GM23338 (cell line): ENCODE measurements around the gene CALCR. TPM values are rescaled to one million over a fixed set of nuclear protein-coding genes. Genes with fewer than 3 reads are reported as not detected.

Experiments used
- ATAC-seq: fragments of 200-7000 bp; cut with Tn5 transposase; 3 replicates; pipeline ENCODE4 v1.9.1; 2020
- DNase-seq: peaks from one replicate; pipeline ENCODE4 v3.0.0-alpha.2; 2015; ENCODE audit warnings: low spot score
- H2AFZ ChIP-seq: fragments of 200-600 bp; sonication (generic); 2 replicates; pipeline ENCODE4 v1.8.0; 2016; ENCODE audit warnings: antibody characterized with exemption, mild to moderate bottlenecking, moderate library complexity
- H3F3A ChIP-seq: fragments of 200-600 bp; sonication (generic); replicated peaks from 2 replicates; pipeline ENCODE4 v1.8.0; 2017; ENCODE audit warnings: antibody characterized with exemption, mixed run types, low read depth
- H3K27ac ChIP-seq: fragments of 200-600 bp; sonication (generic); 2 replicates; pipeline ENCODE4 v1.6.1; 2016; ENCODE audit warnings: low read depth
- H3K27me3 ChIP-seq: fragments of 200-600 bp; sonication (generic); 2 replicates; pipeline ENCODE4 v1.8.0; 2016; ENCODE audit warnings: mild to moderate bottlenecking, mixed run types, moderate library complexity; ENCODE audit not compliant: insufficient read depth
- H3K36me3 ChIP-seq: fragments of 200-600 bp; sonication (generic); 2 replicates; pipeline ENCODE4 v1.8.0; 2016; ENCODE audit warnings: mild to moderate bottlenecking; ENCODE audit not compliant: insufficient read depth
- H3K4me1 ChIP-seq: fragments of 200-600 bp; sonication (generic); 2 replicates; pipeline ENCODE4 v1.8.0; 2016; ENCODE audit warnings: mild to moderate bottlenecking, moderate library complexity; ENCODE audit not compliant: insufficient read depth
- H3K4me2 ChIP-seq: fragments of 200-600 bp; sonication (generic); 2 replicates; pipeline ENCODE4 v1.7.1; 2017; ENCODE audit warnings: mixed run types
- H3K4me3 ChIP-seq: fragments of 200-600 bp; sonication (generic); 2 replicates; pipeline ENCODE4 v1.6.1; 2016; ENCODE audit warnings: mixed run types
- H3K79me2 ChIP-seq: fragments of 200-600 bp; sonication (generic); replicated peaks from 2 replicates; pipeline ENCODE4 v1.8.0; 2017; ENCODE audit warnings: mild to moderate bottlenecking; ENCODE audit not compliant: insufficient read depth
- H3K9me2 ChIP-seq: fragments of 200-600 bp; sonication (generic); 2 replicates; pipeline ENCODE4 v1.8.0; 2017; ENCODE audit not compliant: insufficient read depth
- H4K20me1 ChIP-seq: fragments of 200-600 bp; sonication (generic); replicated peaks from 2 replicates; pipeline ENCODE4 v1.8.0; 2017; ENCODE audit warnings: mild to moderate bottlenecking; ENCODE audit not compliant: insufficient read depth
- H3K27ac Mint-ChIP-seq: 2 replicates; pipeline ENCODE4 v1.8.0; 2020; ENCODE audit warnings: inconsistent platforms, mild to moderate bottlenecking, moderate library complexity, mixed read lengths
- H3K27me3 Mint-ChIP-seq: 3 replicates; pipeline ENCODE4 v1.8.0; 2022; ENCODE audit warnings: low read depth, mild to moderate bottlenecking, moderate library complexity, mixed read lengths, inconsistent platforms; ENCODE audit not compliant: insufficient read depth, poor library complexity
- H3K36me3 Mint-ChIP-seq: 3 replicates; pipeline ENCODE4 v1.8.0; 2021; ENCODE audit warnings: low read depth, mild to moderate bottlenecking, inconsistent platforms, moderate library complexity, mixed read lengths
- H3K4me1 Mint-ChIP-seq: 3 replicates; pipeline ENCODE4 v1.8.0; 2020; ENCODE audit warnings: mild to moderate bottlenecking, inconsistent platforms, mixed read lengths
- H3K4me3 Mint-ChIP-seq: 3 replicates; pipeline ENCODE4 v1.8.0; 2021; ENCODE audit warnings: moderate library complexity, mild to moderate bottlenecking, inconsistent platforms, mixed read lengths
- H3K9me3 Mint-ChIP-seq: 3 replicates; pipeline ENCODE4 v1.8.0; 2020; ENCODE audit warnings: moderate library complexity, mild to moderate bottlenecking, inconsistent platforms, mixed read lengths
- CREB1 ChIP-seq: fragments of 250-450 bp; sonication (Bioruptor Pico); IDR thresholded peaks from 2 replicates; pipeline ENCODE4 v1.5.0; 2020; ENCODE audit warnings: low read depth, mild to moderate bottlenecking, moderate library complexity
- EZH2 ChIP-seq: fragments of 200-600 bp; sonication (generic); IDR thresholded peaks from one replicate; pipeline ENCODE4 v1.8.0; 2017; ENCODE audit warnings: antibody characterized with exemption, mild to moderate bottlenecking, low read depth; ENCODE audit not compliant: unreplicated experiment
- EZH2phosphoT487 ChIP-seq: fragments of 200-600 bp; sonication (generic); IDR thresholded peaks from one replicate; pipeline ENCODE4 v1.8.1; 2018; ENCODE audit warnings: antibody characterized with exemption; ENCODE audit not compliant: unreplicated experiment
- JUNB ChIP-seq: IDR thresholded peaks from one replicate; pipeline ENCODE4 v1.6.1; 2016; ENCODE audit warnings: antibody characterized with exemption; ENCODE audit not compliant: unreplicated experiment
- NANOG ChIP-seq: IDR thresholded peaks from 2 replicates; pipeline ENCODE4 v1.6.1; 2016; ENCODE audit warnings: antibody characterized with exemption, borderline replicate concordance
- POLR2AphosphoS5 ChIP-seq: IDR thresholded peaks from 2 replicates; pipeline ENCODE4 v1.6.1; 2016; ENCODE audit warnings: antibody characterized with exemption, low read depth
- STAT1 ChIP-seq: IDR thresholded peaks from one replicate; pipeline ENCODE4 v1.6.1; 2016; ENCODE audit warnings: antibody characterized with exemption; ENCODE audit not compliant: unreplicated experiment
- ZNF114 ChIP-seq: fragments of 250-450 bp; sonication (Bioruptor Pico); IDR thresholded peaks from 2 replicates; pipeline ENCODE4 v1.5.0; 2020; ENCODE audit warnings: mild to moderate bottlenecking, moderate library complexity
- ZNF331 ChIP-seq: fragments of 250-450 bp; sonication (Bioruptor Pico); IDR thresholded peaks from 2 replicates; pipeline ENCODE4 v1.5.0; 2020; ENCODE audit warnings: low read depth, mild to moderate bottlenecking, moderate library complexity
- ZNF462 ChIP-seq: fragments of 250-450 bp; sonication (Bioruptor Pico); IDR thresholded peaks from 2 replicates; pipeline ENCODE4 v1.5.0; 2020; ENCODE audit warnings: mild to moderate bottlenecking, moderate library complexity
- polyA plus RNA-seq: library from polyadenylated mRNA; unstranded; fragments of >200 nt; fragmentation: Nextera tagmentation; extraction: Ambion mirVana; gene quantifications from 2 replicates; pipeline ENCODE4 v1.2.1, GENCODE V29; 2016
- total RNA-seq: library from RNA; depleted of rRNA; stranded (reverse); fragments of >200 nt; shearing (Covaris generic); gene quantifications from 2 replicates; pipeline ENCODE4 v1.2.3, GENCODE V29; 2014
- TF ChIP-seq, protein P1 (sequence below): IDR thresholded peaks from one replicate; pipeline ENCODE4 v1.6.1; 2018; ENCODE audit warnings: antibody characterized with exemption; ENCODE audit not compliant: unreplicated experiment
- TF ChIP-seq, protein P2 (sequence below): IDR thresholded peaks from 2 replicates; pipeline ENCODE4 v1.6.1; 2016; ENCODE audit warnings: antibody characterized with exemption
- TF ChIP-seq, protein P3 (sequence below), 2 experiments: fragments of 200-600 bp in 1 of 2; sonication (generic) in 1 of 2; conservative IDR thresholded peaks; 2 replicates each; pipeline versions ENCODE4 v1.5.1 to v1.6.1; 2016 to 2017; ENCODE audit warnings: antibody characterized with exemption in 2 of 2, low read depth in 2 of 2, mild to moderate bottlenecking in 2 of 2, moderate library complexity in 1 of 2

Gene CALCR
- total and polyA plus RNA-seq, 2 experiments from 2014 or later, result 0.32 to 1.6 TPM

- Mint-ChIP-seq H3K9me3 (no peaks in the 10 kb centered on the region), H3K27ac (no peak overlapping the region), H3K4me3 (no peak overlapping the region), H3K27me3 (peaks cover 3% of the 10 kb centered on the region), H3K36me3 (no peaks in the 10 kb centered on the region), H3K4me1 (peaks cover 6% of the 10 kb centered on the region; the same call in 2 of the 3 replicates)
- no peak overlapping the region for H3K27ac ChIP-seq
- no peaks in the 10 kb centered on the region for H3F3A ChIP-seq
- no peaks in the 10 kb centered on the region for H4K20me1 ChIP-seq
- H3K9me2 ChIP-seq, result no peaks in the 10 kb centered on the region
- DNase-seq (no peak), ATAC-seq (no peak)
- no peaks in the 10 kb centered on the region for H3K27me3 ChIP-seq
- H3K36me3 ChIP-seq, result no peaks in the 10 kb centered on the region
- H3K79me2 ChIP-seq, result no peaks in the 10 kb centered on the region
- H3K4me2 ChIP-seq, result no peak overlapping the region
- H2AFZ ChIP-seq, result no peak overlapping the region
- no peak overlapping the region for H3K4me3 ChIP-seq
- TF ChIP-seq EZH2 (no peak), POLR2AphosphoS5 (no peak), CREB1 (no peak), ZNF462 (CRISPR knock-in tag) (no peak), STAT1 (no peak), EZH2phosphoT487 (no peak), ZNF114 (CRISPR knock-in tag) (no peak), JUNB (no peak), NANOG (no peak), ZNF331 (CRISPR knock-in tag) (no peak)
- TF ChIP-seq, protein P1, sequence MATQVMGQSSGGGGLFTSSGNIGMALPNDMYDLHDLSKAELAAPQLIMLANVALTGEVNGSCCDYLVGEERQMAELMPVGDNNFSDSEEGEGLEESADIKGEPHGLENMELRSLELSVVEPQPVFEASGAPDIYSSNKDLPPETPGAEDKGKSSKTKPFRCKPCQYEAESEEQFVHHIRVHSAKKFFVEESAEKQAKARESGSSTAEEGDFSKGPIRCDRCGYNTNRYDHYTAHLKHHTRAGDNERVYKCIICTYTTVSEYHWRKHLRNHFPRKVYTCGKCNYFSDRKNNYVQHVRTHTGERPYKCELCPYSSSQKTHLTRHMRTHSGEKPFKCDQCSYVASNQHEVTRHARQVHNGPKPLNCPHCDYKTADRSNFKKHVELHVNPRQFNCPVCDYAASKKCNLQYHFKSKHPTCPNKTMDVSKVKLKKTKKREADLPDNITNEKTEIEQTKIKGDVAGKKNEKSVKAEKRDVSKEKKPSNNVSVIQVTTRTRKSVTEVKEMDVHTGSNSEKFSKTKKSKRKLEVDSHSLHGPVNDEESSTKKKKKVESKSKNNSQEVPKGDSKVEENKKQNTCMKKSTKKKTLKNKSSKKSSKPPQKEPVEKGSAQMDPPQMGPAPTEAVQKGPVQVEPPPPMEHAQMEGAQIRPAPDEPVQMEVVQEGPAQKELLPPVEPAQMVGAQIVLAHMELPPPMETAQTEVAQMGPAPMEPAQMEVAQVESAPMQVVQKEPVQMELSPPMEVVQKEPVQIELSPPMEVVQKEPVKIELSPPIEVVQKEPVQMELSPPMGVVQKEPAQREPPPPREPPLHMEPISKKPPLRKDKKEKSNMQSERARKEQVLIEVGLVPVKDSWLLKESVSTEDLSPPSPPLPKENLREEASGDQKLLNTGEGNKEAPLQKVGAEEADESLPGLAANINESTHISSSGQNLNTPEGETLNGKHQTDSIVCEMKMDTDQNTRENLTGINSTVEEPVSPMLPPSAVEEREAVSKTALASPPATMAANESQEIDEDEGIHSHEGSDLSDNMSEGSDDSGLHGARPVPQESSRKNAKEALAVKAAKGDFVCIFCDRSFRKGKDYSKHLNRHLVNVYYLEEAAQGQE, result no peak
- TF ChIP-seq, protein P2, sequence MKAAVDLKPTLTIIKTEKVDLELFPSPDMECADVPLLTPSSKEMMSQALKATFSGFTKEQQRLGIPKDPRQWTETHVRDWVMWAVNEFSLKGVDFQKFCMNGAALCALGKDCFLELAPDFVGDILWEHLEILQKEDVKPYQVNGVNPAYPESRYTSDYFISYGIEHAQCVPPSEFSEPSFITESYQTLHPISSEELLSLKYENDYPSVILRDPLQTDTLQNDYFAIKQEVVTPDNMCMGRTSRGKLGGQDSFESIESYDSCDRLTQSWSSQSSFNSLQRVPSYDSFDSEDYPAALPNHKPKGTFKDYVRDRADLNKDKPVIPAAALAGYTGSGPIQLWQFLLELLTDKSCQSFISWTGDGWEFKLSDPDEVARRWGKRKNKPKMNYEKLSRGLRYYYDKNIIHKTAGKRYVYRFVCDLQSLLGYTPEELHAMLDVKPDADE, result no peak
- TF ChIP-seq, protein P3, sequence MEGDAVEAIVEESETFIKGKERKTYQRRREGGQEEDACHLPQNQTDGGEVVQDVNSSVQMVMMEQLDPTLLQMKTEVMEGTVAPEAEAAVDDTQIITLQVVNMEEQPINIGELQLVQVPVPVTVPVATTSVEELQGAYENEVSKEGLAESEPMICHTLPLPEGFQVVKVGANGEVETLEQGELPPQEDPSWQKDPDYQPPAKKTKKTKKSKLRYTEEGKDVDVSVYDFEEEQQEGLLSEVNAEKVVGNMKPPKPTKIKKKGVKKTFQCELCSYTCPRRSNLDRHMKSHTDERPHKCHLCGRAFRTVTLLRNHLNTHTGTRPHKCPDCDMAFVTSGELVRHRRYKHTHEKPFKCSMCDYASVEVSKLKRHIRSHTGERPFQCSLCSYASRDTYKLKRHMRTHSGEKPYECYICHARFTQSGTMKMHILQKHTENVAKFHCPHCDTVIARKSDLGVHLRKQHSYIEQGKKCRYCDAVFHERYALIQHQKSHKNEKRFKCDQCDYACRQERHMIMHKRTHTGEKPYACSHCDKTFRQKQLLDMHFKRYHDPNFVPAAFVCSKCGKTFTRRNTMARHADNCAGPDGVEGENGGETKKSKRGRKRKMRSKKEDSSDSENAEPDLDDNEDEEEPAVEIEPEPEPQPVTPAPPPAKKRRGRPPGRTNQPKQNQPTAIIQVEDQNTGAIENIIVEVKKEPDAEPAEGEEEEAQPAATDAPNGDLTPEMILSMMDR (conservative IDR thresholded peaks at IDR 0.05; ENCODE audit: low read depth in 2 of 2), result no peak
- H3K4me1 ChIP-seq, result no peaks in the 10 kb centered on the region; the same call in 1 of the 2 replicates
These were observed 142.4 kb downstream of the CALCR start for GRCh38 chr7:93432130-93432529.
